K562 (cell line): ENCODE results near the gene CRACR2B. TPM values are rescaled to one million over a fixed set of nuclear protein-coding genes. Genes with fewer than 3 reads are reported as not detected.

Experiments used
- ASH1L ChIP-seq: fragments of 450-650 bp; IDR thresholded peaks from 2 replicates; pipeline ENCODE4 v1.6.1; 2018; ENCODE audit warnings: borderline replicate concordance, mild to moderate bottlenecking, low read depth; ENCODE audit not compliant: partially characterized antibody
- BRD9 ChIP-seq: fragments of 450-650 bp; IDR thresholded peaks from 2 replicates; pipeline ENCODE4 v1.6.1; 2018; ENCODE audit warnings: low read depth; ENCODE audit not compliant: partially characterized antibody
- CBX3 ChIP-seq, 2 experiments: IDR thresholded peaks; 1 replicate in 1 of 2; 2 replicates in 1 of 2; pipeline ENCODE4 v1.6.1; 2012; ENCODE audit warnings: inconsistent platforms in 2 of 2, low read length in 2 of 2, borderline replicate concordance in 1 of 2, control low read depth in 1 of 2
- CEBPB ChIP-seq: fragments of 450-650 bp; IDR thresholded peaks from 2 replicates; pipeline ENCODE4 v1.6.1; 2016; ENCODE audit warnings: missing genetic modification characterization, missing compliant biosample characterization
- CEBPG ChIP-seq, 3 experiments: fragments of 200-800 bp in 1 of 3; sonication (Bioruptor generic) in 1 of 3; sonication (generic) in 1 of 3; formaldehyde crosslinking in 1 of 3; IDR thresholded peaks in 2 of 3; conservative IDR thresholded peaks in 1 of 3; 2 replicates each; pipeline versions ENCODE4 v1.6.1 to v1.8.0; 2016 to 2022; ENCODE audit warnings: missing compliant biosample characterization in 2 of 3, missing genetic modification characterization in 2 of 3, mild to moderate bottlenecking in 1 of 3, missing genetic modification reagents in 1 of 3
- CHD1 ChIP-seq: fragments of 200-600 bp; sonication (generic); IDR thresholded peaks from one replicate; pipeline ENCODE4 v1.6.1; 2012; ENCODE audit warnings: mild to moderate bottlenecking, moderate library complexity, low read length, inconsistent platforms
- HSF4 ChIP-seq: fragments of 250-450 bp; sonication (Bioruptor Pico); IDR thresholded peaks from 2 replicates; pipeline ENCODE4 v2.1.2; 2022; ENCODE audit warnings: mild to moderate bottlenecking, moderate library complexity, borderline replicate concordance
- PTTG1 ChIP-seq: fragments of 450-650 bp; IDR thresholded peaks from 2 replicates; pipeline ENCODE4 v1.6.1; 2016; ENCODE audit warnings: low read depth, mild to moderate bottlenecking, missing genetic modification characterization, missing compliant biosample characterization
- SIN3B ChIP-seq: fragments of 450-650 bp; IDR thresholded peaks from 2 replicates; pipeline ENCODE4 v1.6.1; 2017; ENCODE audit warnings: low read depth, mild to moderate bottlenecking, moderate library complexity
- SIRT6 ChIP-seq: IDR thresholded peaks from one replicate; pipeline ENCODE4 v1.6.1; 2012; ENCODE audit warnings: low read depth, mild to moderate bottlenecking, control low read depth, inconsistent platforms, low read length, moderate library complexity
- SNRNP70 ChIP-seq: fragments of 200-400 bp; formaldehyde crosslinking; optimal IDR thresholded peaks from 2 replicates; pipeline ENCODE3; 2017; ENCODE audit warnings: low read depth, low read length
- SRSF3 ChIP-seq: fragments of 200-400 bp; formaldehyde crosslinking; IDR thresholded peaks from 2 replicates; pipeline ENCODE4 v1.6.1; 2016; ENCODE audit warnings: mild to moderate bottlenecking, low read length, moderate library complexity; ENCODE audit not compliant: insufficient read depth
- ZNF140 ChIP-seq: fragments of 250-450 bp; sonication (Bioruptor Pico); IDR thresholded peaks from 2 replicates; pipeline ENCODE4 v1.8.0; 2021; ENCODE audit warnings: moderate library complexity, mild to moderate bottlenecking, inconsistent platforms
- ZNF143 ChIP-seq: sonication (generic); formaldehyde crosslinking; IDR thresholded peaks from 2 replicates; pipeline ENCODE4 v1.9.0; 2022; ENCODE audit warnings: mild to moderate bottlenecking, missing genetic modification reagents
- ZNF778 ChIP-seq: fragments of 450-650 bp; formaldehyde crosslinking; IDR thresholded peaks from 2 replicates; pipeline ENCODE4 v1.4.0; 2020; ENCODE audit warnings: mild to moderate bottlenecking, moderate library complexity
- polyA plus RNA-seq, 8 experiments: library from polyadenylated mRNA; depleted of rRNA in 4 of 8; stranded (reverse) in 5 of 8; unstranded in 3 of 8; fragments of >200 nt; fragmentation: Nextera tagmentation in 2 of 8; fragmentation: Illumina TruSeq in 1 of 8; extraction: Ambion mirVana in 2 of 8; extraction: Trizol in 1 of 8; gene quantifications; 2 replicates each; pipeline versions ENCODE4 v1.2.1 to v1.2.3, GENCODE V29; 2011 to 2014; ENCODE audit warnings: inconsistent platforms in 1 of 8, missing spikeins in 1 of 8
- total RNA-seq, 7 experiments: library from RNA; depleted of rRNA in 6 of 7; stranded (reverse); fragments of >200 nt in 6 of 7; fragmentation: Illumina TruSeq in 2 of 7; extraction: Trizol in 2 of 7; gene quantifications; 2 replicates each; pipeline versions ENCODE4 v1.2.1 to v1.2.3, GENCODE V29; 2011 to 2021; ENCODE audit warnings: low replicate concordance in 1 of 7
- TF ChIP-seq, protein P1 (sequence below): fragments of 450-650 bp; IDR thresholded peaks from 2 replicates; pipeline ENCODE4 v1.6.1; 2017; ENCODE audit warnings: antibody characterized with exemption, mild to moderate bottlenecking
- TF ChIP-seq, protein P2 (sequence below), 2 experiments: fragments of 450-650 bp in 1 of 2; sonication (generic) in 1 of 2; formaldehyde crosslinking in 1 of 2; IDR thresholded peaks in 1 of 2; conservative IDR thresholded peaks in 1 of 2; 2 replicates each; pipeline versions ENCODE4 v1.6.1 to v1.8.1; 2016 to 2023; ENCODE audit warnings: mild to moderate bottlenecking in 2 of 2, moderate library complexity in 2 of 2, inconsistent platforms in 1 of 2, missing genetic modification reagents in 1 of 2
- TF ChIP-seq, protein P3 (sequence below): fragments of 450-650 bp; formaldehyde crosslinking; IDR thresholded peaks from 2 replicates; pipeline ENCODE4 v1.4.0; 2020; ENCODE audit warnings: mild to moderate bottlenecking, moderate library complexity
- TF ChIP-seq, protein P4 (sequence below): sonication (generic); formaldehyde crosslinking; IDR thresholded peaks from 2 replicates; pipeline ENCODE4 v1.9.0; 2022; ENCODE audit warnings: mild to moderate bottlenecking, missing genetic modification reagents

The CRACR2B gene
- total and polyA plus RNA-seq, 9 of the 15 experiments (the other 6 are each of a cell fraction or from before 2014, with no cell fraction given), result 0.10 to 51.0 (median 6.0) TPM

DNA sequence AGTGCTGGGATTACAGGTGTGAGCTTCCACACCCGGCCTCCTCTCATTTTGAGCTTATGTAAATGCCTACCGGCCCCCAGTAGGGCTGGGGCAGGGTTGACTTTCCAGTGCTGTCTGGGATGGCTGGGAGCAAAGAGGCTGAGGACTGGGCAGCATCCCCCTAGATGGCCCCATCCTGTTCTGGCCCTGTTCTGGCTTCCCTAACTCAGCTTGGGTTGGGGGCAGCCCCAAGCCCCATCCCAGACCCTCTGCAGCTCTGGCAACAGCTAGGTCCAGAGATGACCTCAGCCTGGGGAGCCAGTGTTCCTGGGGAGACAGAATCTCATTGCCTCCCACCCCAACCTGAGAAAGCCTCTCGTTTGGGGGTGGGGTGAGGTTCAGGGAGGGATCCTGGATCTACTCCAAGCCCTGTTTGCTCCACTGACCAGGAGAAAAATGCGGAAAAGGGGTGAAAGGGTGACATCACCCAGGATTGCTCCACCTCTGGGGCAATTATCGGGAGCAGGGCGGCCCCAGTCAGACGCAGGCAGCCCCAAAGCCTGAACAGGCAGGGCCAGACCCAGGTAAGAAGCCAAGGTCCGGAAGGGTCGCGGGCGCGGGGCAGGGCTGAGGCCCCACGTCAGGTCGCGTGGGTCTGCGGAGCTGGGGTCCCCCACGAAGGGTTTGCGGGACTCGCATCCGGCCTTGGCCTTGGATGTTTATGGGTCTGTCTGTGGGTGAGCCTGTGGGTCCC lies 9.2 kb upstream of the CRACR2B start, which contains the start of gene PNPLA2 (continued):
- TF ChIP-seq CEBPB (peak; percentile 65), PTTG1 (tag) (no peak), ZNF778 (no peak), SRSF3 (no peak), ZNF140 (CRISPR knock-in tag) (no peak), CBX3 (IDR thresholded peaks at IDR 0.05; ENCODE audit: borderline replicate concordance in 1 of 2, low read length in 2 of 2) (no peak), SIRT6 (no peak), SIN3B (no peak), CEBPG (CRISPR knock-in tag; IDR thresholded peaks at IDR 0.05) (peak; percentile 62; the same call in 1 of the 2 replicates), CEBPG (tag; conservative IDR thresholded peaks at IDR 0.05 in 1 of 2, IDR thresholded peaks at IDR 0.05 in 1 of 2) (peak; percentile 29 to 41; a peak in 2 of 4 replicates), BRD9 (no peak), CHD1 (peak; percentile 9), SNRNP70 (no peak), ZNF143 (CRISPR knock-in tag) (0 out of 2 replicates have a peak, but pooled peaks have one; percentile 35), ASH1L (no peak), HSF4 (CRISPR knock-in tag) (no peak)
- TF ChIP-seq, protein P1, sequence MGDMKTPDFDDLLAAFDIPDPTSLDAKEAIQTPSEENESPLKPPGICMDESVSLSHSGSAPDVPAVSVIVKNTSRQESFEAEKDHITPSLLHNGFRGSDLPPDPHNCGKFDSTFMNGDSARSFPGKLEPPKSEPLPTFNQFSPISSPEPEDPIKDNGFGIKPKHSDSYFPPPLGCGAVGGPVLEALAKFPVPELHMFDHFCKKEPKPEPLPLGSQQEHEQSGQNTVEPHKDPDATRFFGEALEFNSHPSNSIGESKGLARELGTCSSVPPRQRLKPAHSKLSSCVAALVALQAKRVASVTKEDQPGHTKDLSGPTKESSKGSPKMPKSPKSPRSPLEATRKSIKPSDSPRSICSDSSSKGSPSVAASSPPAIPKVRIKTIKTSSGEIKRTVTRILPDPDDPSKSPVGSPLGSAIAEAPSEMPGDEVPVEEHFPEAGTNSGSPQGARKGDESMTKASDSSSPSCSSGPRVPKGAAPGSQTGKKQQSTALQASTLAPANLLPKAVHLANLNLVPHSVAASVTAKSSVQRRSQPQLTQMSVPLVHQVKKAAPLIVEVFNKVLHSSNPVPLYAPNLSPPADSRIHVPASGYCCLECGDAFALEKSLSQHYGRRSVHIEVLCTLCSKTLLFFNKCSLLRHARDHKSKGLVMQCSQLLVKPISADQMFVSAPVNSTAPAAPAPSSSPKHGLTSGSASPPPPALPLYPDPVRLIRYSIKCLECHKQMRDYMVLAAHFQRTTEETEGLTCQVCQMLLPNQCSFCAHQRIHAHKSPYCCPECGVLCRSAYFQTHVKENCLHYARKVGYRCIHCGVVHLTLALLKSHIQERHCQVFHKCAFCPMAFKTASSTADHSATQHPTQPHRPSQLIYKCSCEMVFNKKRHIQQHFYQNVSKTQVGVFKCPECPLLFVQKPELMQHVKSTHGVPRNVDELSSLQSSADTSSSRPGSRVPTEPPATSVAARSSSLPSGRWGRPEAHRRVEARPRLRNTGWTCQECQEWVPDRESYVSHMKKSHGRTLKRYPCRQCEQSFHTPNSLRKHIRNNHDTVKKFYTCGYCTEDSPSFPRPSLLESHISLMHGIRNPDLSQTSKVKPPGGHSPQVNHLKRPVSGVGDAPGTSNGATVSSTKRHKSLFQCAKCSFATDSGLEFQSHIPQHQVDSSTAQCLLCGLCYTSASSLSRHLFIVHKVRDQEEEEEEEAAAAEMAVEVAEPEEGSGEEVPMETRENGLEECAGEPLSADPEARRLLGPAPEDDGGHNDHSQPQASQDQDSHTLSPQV, result no peak
- TF ChIP-seq, protein P2, sequence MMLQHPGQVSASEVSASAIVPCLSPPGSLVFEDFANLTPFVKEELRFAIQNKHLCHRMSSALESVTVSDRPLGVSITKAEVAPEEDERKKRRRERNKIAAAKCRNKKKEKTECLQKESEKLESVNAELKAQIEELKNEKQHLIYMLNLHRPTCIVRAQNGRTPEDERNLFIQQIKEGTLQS (IDR thresholded peaks at IDR 0.05), result peak; percentile 83
- TF ChIP-seq, protein P2 (CRISPR knock-in tag; conservative IDR thresholded peaks at IDR 0.05), result no peak
- TF ChIP-seq, protein P3, sequence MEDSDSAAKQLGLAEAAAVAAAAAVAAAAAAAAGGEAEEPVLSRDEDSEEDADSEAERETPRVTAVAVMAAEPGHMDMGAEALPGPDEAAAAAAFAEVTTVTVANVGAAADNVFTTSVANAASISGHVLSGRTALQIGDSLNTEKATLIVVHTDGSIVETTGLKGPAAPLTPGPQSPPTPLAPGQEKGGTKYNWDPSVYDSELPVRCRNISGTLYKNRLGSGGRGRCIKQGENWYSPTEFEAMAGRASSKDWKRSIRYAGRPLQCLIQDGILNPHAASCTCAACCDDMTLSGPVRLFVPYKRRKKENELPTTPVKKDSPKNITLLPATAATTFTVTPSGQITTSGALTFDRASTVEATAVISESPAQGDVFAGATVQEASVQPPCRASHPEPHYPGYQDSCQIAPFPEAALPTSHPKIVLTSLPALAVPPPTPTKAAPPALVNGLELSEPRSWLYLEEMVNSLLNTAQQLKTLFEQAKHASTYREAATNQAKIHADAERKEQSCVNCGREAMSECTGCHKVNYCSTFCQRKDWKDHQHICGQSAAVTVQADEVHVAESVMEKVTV, result no peak
- TF ChIP-seq, protein P4, sequence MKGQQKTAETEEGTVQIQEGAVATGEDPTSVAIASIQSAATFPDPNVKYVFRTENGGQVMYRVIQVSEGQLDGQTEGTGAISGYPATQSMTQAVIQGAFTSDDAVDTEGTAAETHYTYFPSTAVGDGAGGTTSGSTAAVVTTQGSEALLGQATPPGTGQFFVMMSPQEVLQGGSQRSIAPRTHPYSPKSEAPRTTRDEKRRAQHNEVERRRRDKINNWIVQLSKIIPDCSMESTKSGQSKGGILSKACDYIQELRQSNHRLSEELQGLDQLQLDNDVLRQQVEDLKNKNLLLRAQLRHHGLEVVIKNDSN (CRISPR knock-in tag), result peak; percentile 35; the same call in 1 of the 2 replicates
